Stimulated activated CD4-positive, alpha-beta T cell treated with anti-CD3 and anti-CD28 coated beads, TNF-alpha, amount 100 ng/mL, for 4 hours (primary cell): Measurements from ENCODE around the gene MED15.
A peak's percentile ranks its signal among the peaks of the same experiment; 100 is the strongest.
"Not testable (repeated sequence)": the region's sequence is repeated elsewhere in the genome, so short reads cannot be mapped to it uniquely, and the experiment has no call there.

Experiments used
- DNase-seq, 3 experiments: peaks; one replicate each; pipeline ENCODE4 v3.0.0-alpha.2; 2020; ENCODE audit warnings: low read depth in 3 of 3

The MED15 gene

GRCh38 chr22:20483143-20483506, 24.3 kb upstream of the MED15 start:
- not testable (repeated sequence) for DNase-seq

- no peak for DNase-seq
Observed at GRCh38 chr22:20483771-20484170, 23.6 kb upstream of the MED15 start.

GRCh38 chr22:20484948-20485683, 22.3 kb upstream of the MED15 start:
- no peak for DNase-seq

GRCh38 chr22:20486229-20486628, 21.2 kb upstream of the MED15 start:
- DNase-seq: no peak

GRCh38 chr22:20487715-20488114, 19.7 kb upstream of the MED15 start:
- DNase-seq: no peak

- no peak for DNase-seq
Observed at GRCh38 chr22:20488946-20489345, 18.5 kb upstream of the MED15 start.

GRCh38 chr22:20490183-20490940, 17.0 kb upstream of the MED15 start:
- no peak for DNase-seq

GRCh38 chr22:20490941-20491307, 16.5 kb upstream of the MED15 start:
- no peak for DNase-seq

- no peak for DNase-seq
Observed at GRCh38 chr22:20491346-20491745, 16.1 kb upstream of the MED15 start.

GRCh38 chr22:20494978-20495860, 12.2 kb upstream of the MED15 start, which contains the start of gene KLHL22:
Gene KLHL22, minus strand, starts transcription at chr22:20495795. Its CDS starts 6,584 bp downstream, at chr22:20489211.
- peak in 1 of 3 experiments; percentile 16 for DNase-seq

GRCh38 chr22:20495861-20496681, 11.3 kb upstream of the MED15 start:
- DNase-seq: peak; percentile 83 to 88 (median 86)

GRCh38 chr22:20497426-20497825, 10.0 kb upstream of the MED15 start:
- DNase-seq: no peak

GRCh38 chr22:20498913-20499312, 8.5 kb upstream of the MED15 start:
- no peak for DNase-seq

- no peak for DNase-seq
Observed at GRCh38 chr22:20499769-20500168, 7.6 kb upstream of the MED15 start.

GRCh38 chr22:20503816-20504215, 3.6 kb upstream of the MED15 start:
- DNase-seq: no peak

GRCh38 chr22:20504293-20504922, 3.0 kb upstream of the MED15 start:
- not testable (repeated sequence) for DNase-seq

GRCh38 chr22:20506543-20507252, 712 bp upstream of the MED15 start:
- no peak for DNase-seq

- DNase-seq: not testable (repeated sequence)
Observed at GRCh38 chr22:20508067-20508755, 801 bp downstream of the MED15 start.

GRCh38 chr22:20508815-20509271, 1.4 kb downstream of the MED15 start:
- DNase-seq: no peak
